Measurements from ENCODE around the gene PCP4L1. TPM values are rescaled to one million over a fixed set of nuclear protein-coding genes. Genes with fewer than 3 reads are reported as not detected.

PCP4L1 gene
- total and polyA plus RNA-seq, 2 experiments from 2014 or later = not detected

GRCh38 chr1:161233102-161233501 lies 25.4 kb upstream of the PCP4L1 start:
- no peak overlapping the region for H3K4me3 ChIP-seq
- no peaks in the 10 kb centered on the region for H4K20me1 ChIP-seq (ENCODE audit: insufficient read depth)
- WGBS, 2 experiments (ENCODE audit: low coverage in 1 of 2, low lambda C conversion rate in 2 of 2, missing lambda C conversion rate in 2 of 2) = 73 to 78% methylated on average over 9 of the region's 9 CpGs
- H3K79me2 ChIP-seq (ENCODE audit: insufficient read depth) = no peaks in the 10 kb centered on the region
- no peak for DNase-seq
- in situ Hi-C loops (cut with MboI) = no loop called here
- H2AFZ ChIP-seq = no peak overlapping the region
- no peaks in the 10 kb centered on the region for H3K9me3 ChIP-seq (ENCODE audit: low read depth)
- no peaks in the 10 kb centered on the region; the same call in 1 of the 2 replicates for H3K36me3 ChIP-seq (ENCODE audit: low read depth)
- no peak for TF ChIP-seq EZH2phosphoT487 (IDR thresholded peaks at IDR 0.05; ENCODE audit: insufficient read depth, low read depth)
- no peak for TF ChIP-seq EZH2 (IDR thresholded peaks at IDR 0.05; ENCODE audit: insufficient read depth, poor library complexity, severe bottlenecking)
- H3F3A ChIP-seq (ENCODE audit: insufficient read depth) = no peaks in the 10 kb centered on the region
- H3K27ac ChIP-seq = no peak overlapping the region
- H3K27me3 ChIP-seq (replicated peaks; ENCODE audit: insufficient read depth) = no peaks in the 10 kb centered on the region
- no peak overlapping the region for H3K4me2 ChIP-seq (ENCODE audit: unreplicated experiment)
- H3K9ac ChIP-seq = no peak overlapping the region
- H3K4me1 ChIP-seq (ENCODE audit: insufficient read depth) = peaks cover 2% of the 10 kb centered on the region; the same call in 1 of the 2 replicates
- no peaks in the 10 kb centered on the region for H3K9me2 ChIP-seq (ENCODE audit: insufficient read depth)

GRCh38 chr1:161235957-161236775 lies 22.4 kb upstream of the PCP4L1 start:
- in situ Hi-C loops (cut with MboI) = no loop called here
- 90 to 94% methylated on average over 5 of the region's 5 CpGs for WGBS, 2 experiments (ENCODE audit: low coverage in 1 of 2, low lambda C conversion rate in 2 of 2, missing lambda C conversion rate in 2 of 2)

GRCh38 chr1:161238039-161238473 lies 20.5 kb upstream of the PCP4L1 start, which contains the start of gene NR1I3:
TSS of gene NR1I3 (minus strand) at chr1:161238203. CDS start at chr1:161236565, 1,638 bp downstream.
- H3K9me2 ChIP-seq (ENCODE audit: insufficient read depth) = no peaks in the 10 kb centered on the region
- in situ Hi-C loops (cut with MboI) = no loop called here
- peak within 1 kb of the TSS; percentile 40; the same call in 1 of the 2 replicates for H2AFZ ChIP-seq
- DNase-seq = peak; percentile 59
- no peaks in the 10 kb centered on the region for H3K36me3 ChIP-seq (ENCODE audit: low read depth)
- peak within 1 kb of the TSS; percentile 12 for H3K4me2 ChIP-seq (ENCODE audit: unreplicated experiment)
- no peak within 1 kb of the TSS for H3K4me3 ChIP-seq
- no peak within 1 kb of the TSS for H3K27ac ChIP-seq
- no peak for TF ChIP-seq EZH2 (IDR thresholded peaks at IDR 0.05; ENCODE audit: insufficient read depth, poor library complexity, severe bottlenecking)
- no peaks in the 10 kb centered on the region for H3K79me2 ChIP-seq (ENCODE audit: insufficient read depth)
- no peaks in the 10 kb centered on the region for H3F3A ChIP-seq (ENCODE audit: insufficient read depth)
- no peaks in the 10 kb centered on the region for H4K20me1 ChIP-seq (ENCODE audit: insufficient read depth)
- H3K9ac ChIP-seq = no peak within 1 kb of the TSS
- H3K9me3 ChIP-seq (ENCODE audit: low read depth) = no peaks in the 10 kb centered on the region
- no peaks in the 10 kb centered on the region for H3K27me3 ChIP-seq (replicated peaks; ENCODE audit: insufficient read depth)
- peaks cover 7% of the 10 kb centered on the region; the same call in 1 of the 2 replicates for H3K4me1 ChIP-seq (ENCODE audit: insufficient read depth)
- 12 to 17% methylated on average over 4 of the region's 4 CpGs for WGBS, 2 experiments (ENCODE audit: low coverage in 1 of 2, low lambda C conversion rate in 2 of 2, missing lambda C conversion rate in 2 of 2)

More at GRCh38 chr1:161235957-161236775, 22.4 kb upstream of the PCP4L1 start:
- no peaks in the 10 kb centered on the region for H3K79me2 ChIP-seq (ENCODE audit: insufficient read depth)
- peaks cover 7% of the 10 kb centered on the region; the same call in 1 of the 2 replicates for H3K4me1 ChIP-seq (ENCODE audit: insufficient read depth)
- no peaks in the 10 kb centered on the region for H4K20me1 ChIP-seq (ENCODE audit: insufficient read depth)
- no peaks in the 10 kb centered on the region for H3K36me3 ChIP-seq (ENCODE audit: low read depth)
- no peak overlapping the region for H3K27ac ChIP-seq
- H3K4me2 ChIP-seq (ENCODE audit: unreplicated experiment) = no peak overlapping the region
- TF ChIP-seq EZH2 (IDR thresholded peaks at IDR 0.05; ENCODE audit: insufficient read depth, poor library complexity, severe bottlenecking) (no peak), EZH2phosphoT487 (IDR thresholded peaks at IDR 0.05; ENCODE audit: insufficient read depth, low read depth) (no peak)
- no peak overlapping the region for H3K9ac ChIP-seq
- no peaks in the 10 kb centered on the region for H3K9me3 ChIP-seq (ENCODE audit: low read depth)
- H3K9me2 ChIP-seq (ENCODE audit: insufficient read depth) = no peaks in the 10 kb centered on the region
- no peak overlapping the region for H3K4me3 ChIP-seq
- DNase-seq = no peak
- no peaks in the 10 kb centered on the region for H3K27me3 ChIP-seq (replicated peaks; ENCODE audit: insufficient read depth)
- no peaks in the 10 kb centered on the region for H3F3A ChIP-seq (ENCODE audit: insufficient read depth)
- no peak overlapping the region for H2AFZ ChIP-seq

GRCh38 chr1:161241682-161242081 lies 16.9 kb upstream of the PCP4L1 start:
- Histone ChIP-seq H2AFZ (no peak overlapping the region), H3K79me2 (ENCODE audit: insufficient read depth) (no peaks in the 10 kb centered on the region), H3K36me3 (ENCODE audit: low read depth) (no peaks in the 10 kb centered on the region), H3K4me2 (ENCODE audit: unreplicated experiment) (no peak overlapping the region), H3F3A (ENCODE audit: insufficient read depth) (no peaks in the 10 kb centered on the region), H3K4me3 (no peak overlapping the region), H3K27me3 (replicated peaks; ENCODE audit: insufficient read depth) (no peaks in the 10 kb centered on the region), H3K27ac (no peak overlapping the region), H3K9ac (no peak overlapping the region), H3K9me3 (ENCODE audit: low read depth) (no peaks in the 10 kb centered on the region), H3K4me1 (ENCODE audit: insufficient read depth) (peaks cover 7% of the 10 kb centered on the region; the same call in 1 of the 2 replicates), H3K9me2 (ENCODE audit: insufficient read depth) (no peaks in the 10 kb centered on the region), H4K20me1 (ENCODE audit: insufficient read depth) (no peaks in the 10 kb centered on the region)
- TF ChIP-seq EZH2phosphoT487 (IDR thresholded peaks at IDR 0.05; ENCODE audit: insufficient read depth, low read depth) (no peak), EZH2 (IDR thresholded peaks at IDR 0.05; ENCODE audit: insufficient read depth, poor library complexity, severe bottlenecking) (no peak)
- no peak for DNase-seq
- in situ Hi-C loops (cut with MboI) = no loop called here
- WGBS, 2 experiments (ENCODE audit: low coverage in 1 of 2, low lambda C conversion rate in 2 of 2, missing lambda C conversion rate in 2 of 2) = 34 to 48% methylated on average over 3 of the region's 3 CpGs

Data from GM23248 (cell line).